BJ (cell line): ENCODE measurements around the gene SERPIND1. TPM values are rescaled to one million over a fixed set of nuclear protein-coding genes. Genes with fewer than 3 reads are reported as not detected.

Experiments
- CTCF ChIA-PET: fragments of 350-600 bp; formaldehyde crosslinking; extraction: SDS; loops from one replicate; lab custom pipeline; 2021; ENCODE audit warnings: antibody characterized with exemption, inconsistent platforms; lab: Yijun Ruan, JAX
- POLR2A ChIA-PET: fragments of 300-600 bp; sonication (Branson Sonifier 250); formaldehyde crosslinking; extraction: SDS; loops from one replicate; lab custom pipeline; 2021; ENCODE audit warnings: antibody characterized with exemption; lab: Charles Lee
- DNase-seq: peaks from one replicate; pipeline ENCODE4 v3.0.0-alpha.2; 2011; ENCODE audit warnings: low read depth
- H3K27me3 ChIP-seq: 2 replicates; pipeline ENCODE4 v1.6.0; 2011; ENCODE audit warnings: low read length; ENCODE audit not compliant: control insufficient read depth, insufficient read depth
- H3K36me3 ChIP-seq: 2 replicates; pipeline ENCODE4 v1.5.1; 2011; ENCODE audit warnings: low read length; ENCODE audit not compliant: control insufficient read depth, insufficient read depth
- H3K4me3 ChIP-seq: 2 replicates; pipeline ENCODE4 v1.5.1; 2011; ENCODE audit warnings: low read depth, mild to moderate bottlenecking, control low read depth, low read length
- CTCF ChIP-seq: IDR thresholded peaks from 2 replicates; pipeline ENCODE4 v1.5.1; 2011; ENCODE audit warnings: low read depth, mild to moderate bottlenecking, control low read depth, inconsistent platforms, low read length, moderate library complexity; ENCODE audit not compliant: insufficient read depth
- polyA plus RNA-seq: library from polyadenylated mRNA; depleted of rRNA; stranded (reverse); fragments of >200 nt; gene quantifications from 2 replicates; pipeline ENCODE4 v1.2.3, GENCODE V29; 2011

Gene SERPIND1
- polyA plus RNA-seq, 1 experiment: not detected

GRCh38 chr22:20779818-20780158 lies 5.9 kb downstream of the SERPIND1 start:
- TF ChIP-seq CTCF: no peak
- ChIA-PET POLR2A (no interaction called here), CTCF (interaction anchor here (1.3 to 1.9 kb wide), 2 partner anchors 12 to 14 kb away, joined by 3 to 5 read pairs; no protein-coding TSS in a partner anchor)
- Histone ChIP-seq H3K27me3 (no peaks in the 10 kb centered on the region), H3K4me3 (no peak overlapping the region), H3K36me3 (peaks cover 3% of the 10 kb centered on the region)
- DNase-seq: no peak

GRCh38 chr22:20781272-20781990 lies 7.5 kb downstream of the SERPIND1 start:
- no peak for DNase-seq
- Histone ChIP-seq H3K36me3 (peaks cover 3% of the 10 kb centered on the region), H3K4me3 (no peak overlapping the region), H3K27me3 (no peaks in the 10 kb centered on the region)
- POLR2A ChIA-PET: no interaction called here
- TF ChIP-seq CTCF: no peak
- CTCF ChIA-PET: interaction anchor here (1.9 kb wide), 1 partner anchor 12 kb away, joined by 5 read pairs; no protein-coding TSS in a partner anchor

GRCh38 chr22:20782083-20782482 lies 8.2 kb downstream of the SERPIND1 start:
- DNase-seq: no peak
- no peak overlapping the region for H3K4me3 ChIP-seq
- TF ChIP-seq CTCF: no peak
- ChIA-PET POLR2A (no interaction called here), CTCF (interaction anchor here (3.1 to 3.5 kb wide), 2 partner anchors 9 to 12 kb away, joined by 16 to 39 read pairs; partner anchors contain the start of gene SERPIND1)
- peaks cover 5% of the 10 kb centered on the region for H3K36me3 ChIP-seq
- H3K27me3 ChIP-seq: no peaks in the 10 kb centered on the region

GRCh38 chr22:20782596-20783299 lies 8.8 kb downstream of the SERPIND1 start:
- no peaks in the 10 kb centered on the region for H3K27me3 ChIP-seq
- no peak for TF ChIP-seq CTCF
- peaks cover 10% of the 10 kb centered on the region for H3K36me3 ChIP-seq
- POLR2A ChIA-PET: no interaction called here
- no peak overlapping the region for H3K4me3 ChIP-seq
- DNase-seq: no peak
- CTCF ChIA-PET: interaction anchor here (1.1 to 3.5 kb wide), 7 partner anchors 9 to 52 kb away, joined by 3 to 39 read pairs (median 10); partner anchors contain the start of gene SERPIND1

GRCh38 chr22:20783300-20783673 lies 9.4 kb downstream of the SERPIND1 start:
- no peak for DNase-seq
- Histone ChIP-seq H3K4me3 (no peak overlapping the region), H3K36me3 (peaks cover 12% of the 10 kb centered on the region), H3K27me3 (no peaks in the 10 kb centered on the region)
- ChIA-PET CTCF (interaction anchor here (0.6 to 3.5 kb wide), 8 partner anchors 10 to 212 kb away, joined by 3 to 39 read pairs (median 8); partner anchors contain the start of gene SERPIND1), POLR2A (no interaction called here)
- TF ChIP-seq CTCF: no peak
